HepG2 (cell line): ENCODE data around the gene TEF. TPM values are rescaled to one million over a fixed set of nuclear protein-coding genes. Genes with fewer than 3 reads are reported as not detected.
"Not testable (repeated sequence)": the region's sequence is repeated elsewhere in the genome, so short reads cannot be mapped to it uniquely, and the experiment has no call there.

ENCODE experiments used
- ATAC-seq: fragments of 200-7000 bp; cut with Tn5 transposase; 3 replicates; pipeline ENCODE4 v1.9.1; 2020; ENCODE audit warnings: mild to moderate bottlenecking, moderate library complexity
- BruUV-seq: library from RNA; stranded (reverse); fragments of 400-500 nt; replicated peaks from 2 replicates; lab custom pipeline; 2021; lab: Mats Ljungman, UMichigan
- CTCF ChIA-PET: fragments of 300-600 bp; formaldehyde crosslinking; extraction: SDS; loops from one replicate; lab custom pipeline; 2021; ENCODE audit warnings: low total read pairs, inconsistent platforms, low intra/inter-chr PET ratio; lab: Yijun Ruan, JAX
- POLR2A ChIA-PET: fragments of 350-600 bp; sonication (Branson Sonifier 250); formaldehyde crosslinking; loops from one replicate; lab custom pipeline; 2020; ENCODE audit warnings: antibody characterized with exemption, inconsistent platforms; lab: Yijun Ruan, JAX
- DNase-seq: peaks from one replicate; pipeline ENCODE4 v3.0.0-alpha.2; 2015; ENCODE audit warnings: low spot score
- FAIRE-seq: peaks from 3 replicates; lab custom pipeline; 2011; peaks lifted over from hg19 to GRCh38; lab: Jason Lieb, UNC
- H2AFZ ChIP-seq: one replicate; pipeline ENCODE4 v1.6.1; 2011; ENCODE audit warnings: low read length, inconsistent platforms
- H3K27ac ChIP-seq: fragments of 300-600 bp; 3 replicates; pipeline ENCODE4 v1.8.0; 2011; ENCODE audit warnings: mixed run types, mild to moderate bottlenecking, mixed read lengths, low read length, inconsistent platforms; ENCODE audit not compliant: insufficient read depth; ENCODE audit errors: extremely low read length
- H3K27me3 ChIP-seq, 2 experiments: fragments of 200-600 bp in 1 of 2; 2 replicates in 1 of 2; 3 replicates in 1 of 2; pipeline versions ENCODE4 v1.6.0 to v1.8.0; 2011; ENCODE audit warnings: low read length in 2 of 2, mild to moderate bottlenecking in 2 of 2, moderate library complexity in 2 of 2, inconsistent platforms in 1 of 2; ENCODE audit not compliant: insufficient read depth in 2 of 2, control insufficient read depth in 1 of 2
- H3K36me3 ChIP-seq, 2 experiments: fragments of 200-600 bp in 1 of 2; replicated peaks in 1 of 2; 2 replicates in 1 of 2; 3 replicates in 1 of 2; pipeline versions ENCODE4 v1.5.1 to v1.8.0; 2011; ENCODE audit warnings: low read length in 2 of 2, inconsistent platforms in 1 of 2; ENCODE audit not compliant: insufficient read depth in 2 of 2, control insufficient read depth in 1 of 2
- H3K4me1 ChIP-seq: 2 replicates; pipeline ENCODE4 v1.5.1; 2012; ENCODE audit warnings: low read length, inconsistent platforms; ENCODE audit not compliant: insufficient read depth
- H3K4me2 ChIP-seq: 2 replicates; pipeline ENCODE4 v1.6.0; 2011; ENCODE audit warnings: low read depth, low read length, inconsistent platforms
- H3K4me3 ChIP-seq, 3 experiments: fragments of 200-600 bp in 1 of 3; sonication (generic), shearing (Covaris generic) in 1 of 3; replicated peaks in 1 of 3; 2 replicates each; pipeline ENCODE4 v1.5.1; 2011 to 2016; ENCODE audit warnings: low read length in 3 of 3, inconsistent platforms in 2 of 3, low read depth in 2 of 3, mild to moderate bottlenecking in 2 of 3, control low read depth in 1 of 3, mixed read lengths in 1 of 3; ENCODE audit not compliant: insufficient read depth in 1 of 3
- H3K79me2 ChIP-seq: one replicate; pipeline ENCODE4 v1.6.1; 2011; ENCODE audit warnings: low read length, inconsistent platforms; ENCODE audit not compliant: insufficient read depth
- H3K9ac ChIP-seq: 2 replicates; pipeline ENCODE4 v1.6.0; 2011; ENCODE audit warnings: mild to moderate bottlenecking, low read depth, low read length, inconsistent platforms; ENCODE audit not compliant: insufficient read depth
- H3K9me3 ChIP-seq: 2 replicates; pipeline ENCODE4 v1.5.1; 2012; ENCODE audit warnings: mild to moderate bottlenecking, low read length
- H4K20me1 ChIP-seq: 2 replicates; pipeline ENCODE4 v1.6.0; 2011; ENCODE audit warnings: inconsistent platforms, mild to moderate bottlenecking, low read length, moderate library complexity; ENCODE audit not compliant: insufficient read depth
- CEBPG ChIP-seq: IDR thresholded peaks from 2 replicates; pipeline ENCODE4 v1.6.1; 2016
- HNRNPL ChIP-seq: fragments of 200-400 bp; formaldehyde crosslinking; IDR thresholded peaks from 2 replicates; pipeline ENCODE4 v1.6.1; 2017; ENCODE audit warnings: mild to moderate bottlenecking, low read depth, low read length
- POLR2G ChIP-seq: fragments of 200-400 bp; formaldehyde crosslinking; IDR thresholded peaks from 2 replicates; pipeline ENCODE4 v1.6.1; 2018; ENCODE audit warnings: mild to moderate bottlenecking, low read depth, low read length, moderate library complexity
- RBFOX2 ChIP-seq: fragments of 200-400 bp; formaldehyde crosslinking; IDR thresholded peaks from 2 replicates; pipeline ENCODE4 v1.6.1; 2017; ENCODE audit warnings: low read depth, mild to moderate bottlenecking, low read length
- SOX13 ChIP-seq, 3 experiments: fragments of 450-650 bp in 1 of 3; sonication (generic) in 1 of 3; formaldehyde crosslinking in 1 of 3; IDR thresholded peaks in 2 of 3; conservative IDR thresholded peaks in 1 of 3; 2 replicates each; pipeline versions ENCODE4 v1.5.0 to v1.6.1; 2016 to 2020; ENCODE audit warnings: antibody characterized with exemption in 1 of 3, mild to moderate bottlenecking in 1 of 3, missing compliant biosample characterization in 1 of 3, missing genetic modification reagents in 1 of 3, moderate library complexity in 1 of 3
- WGBS: methylation state at CpG from one replicate; pipeline ENCODE4 v1.1.6; 2017; ENCODE audit warnings: low lambda C conversion rate; 5-methylcytosine and 5-hydroxymethylcytosine counted together
- in situ Hi-C: cut with HindIII; loops from 2 replicates; pipeline ENCODE4 v1.10.0; 2017; ENCODE audit warnings: low pct_unique_long_range_greater_than_20kb; ENCODE audit not compliant: extremely low pct_ligation_motif_present
- intact Hi-C: fragments of 100-400 bp; cut with micrococcal nuclease; formaldehyde crosslinking; loops from one replicate; pipeline ENCODE4 v1.10.0; 2022; ENCODE audit not compliant: unreplicated experiment
- polyA plus RNA-seq, 8 experiments: library from polyadenylated mRNA; depleted of rRNA in 3 of 8; stranded (reverse) in 7 of 8; unstranded in 1 of 8; fragments of >200 nt; fragmentation: Illumina TruSeq in 4 of 8; extraction: Trizol in 4 of 8; gene quantifications; 2 replicates each; pipeline versions ENCODE4 v1.2.1 to v1.2.3, GENCODE V29; 2011 to 2016; ENCODE audit warnings: low read depth in 4 of 8, missing spikeins in 1 of 8, mixed read lengths in 1 of 8; ENCODE audit not compliant: insufficient read depth in 1 of 8
- total RNA-seq, 5 experiments: library from RNA; depleted of rRNA; stranded (reverse); fragments of >200 nt; fragmentation: Illumina TruSeq; extraction: Trizol; gene quantifications; 2 replicates each; pipeline ENCODE4 v1.2.3, GENCODE V29; 2016; ENCODE audit warnings: low read depth in 1 of 5

TEF gene
- total and polyA plus RNA-seq, 2 of the 13 experiments (the other 11 are each of a cell fraction or from before 2014, with no cell fraction given): 7.6 to 11.2 TPM

DNA sequence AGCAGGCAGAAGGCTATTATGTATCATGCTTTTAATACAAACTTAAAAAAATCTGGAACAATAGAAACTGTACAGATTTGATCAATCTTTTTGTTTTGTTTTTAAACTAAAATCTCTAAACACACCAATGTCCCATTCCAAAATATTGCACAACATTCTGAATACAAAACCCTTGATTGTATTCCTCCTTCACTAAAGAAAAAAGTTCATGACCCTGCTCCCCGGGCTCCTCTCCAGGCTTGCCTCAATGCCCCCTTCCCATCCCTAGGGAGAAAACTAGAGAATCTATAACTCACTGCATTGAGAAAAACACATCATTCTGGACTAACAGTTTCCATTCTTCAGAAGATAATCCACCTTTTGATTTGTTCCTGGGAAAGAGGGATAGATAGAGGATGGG lies 51.7 kb downstream of the TEF start:
- ATAC-seq; DNase-seq; H3K4me2 ChIP-seq; POLR2A ChIA-PET; H2AFZ ChIP-seq; H3K9me3 ChIP-seq; H3K4me3 ChIP-seq; H3K27ac ChIP-seq; H3K79me2 ChIP-seq; BruUV-seq; CTCF ChIA-PET; H3K27me3 ChIP-seq; H3K9ac ChIP-seq; in situ Hi-C loops; FAIRE-seq; intact Hi-C loops; TF ChIP-seq SOX13 (IDR thresholded peaks at IDR 0.05): not testable (repeated sequence)
- 0 out of 2 replicates have a peak, but pooled peaks have one; percentile 36 for TF ChIP-seq CEBPG
- 0 out of 4 replicates have a peak, but pooled peaks of 1 of the 2 experiments have one; percentile 23 for TF ChIP-seq SOX13 (CRISPR knock-in tag; conservative IDR thresholded peaks at IDR 0.05 in 1 of 2, IDR thresholded peaks at IDR 0.05 in 1 of 2)
- H4K20me1 ChIP-seq: peaks cover 19% of the 10 kb centered on the region
- WGBS: 64% methylated on average over 1 of the region's 1 CpG
- H3K36me3 ChIP-seq: peaks cover 13 to 33% of the 10 kb centered on the region in 2 experiments; a peak in 4 of 5 replicates
- H3K4me1 ChIP-seq: peaks cover 23% of the 10 kb centered on the region

DNA sequence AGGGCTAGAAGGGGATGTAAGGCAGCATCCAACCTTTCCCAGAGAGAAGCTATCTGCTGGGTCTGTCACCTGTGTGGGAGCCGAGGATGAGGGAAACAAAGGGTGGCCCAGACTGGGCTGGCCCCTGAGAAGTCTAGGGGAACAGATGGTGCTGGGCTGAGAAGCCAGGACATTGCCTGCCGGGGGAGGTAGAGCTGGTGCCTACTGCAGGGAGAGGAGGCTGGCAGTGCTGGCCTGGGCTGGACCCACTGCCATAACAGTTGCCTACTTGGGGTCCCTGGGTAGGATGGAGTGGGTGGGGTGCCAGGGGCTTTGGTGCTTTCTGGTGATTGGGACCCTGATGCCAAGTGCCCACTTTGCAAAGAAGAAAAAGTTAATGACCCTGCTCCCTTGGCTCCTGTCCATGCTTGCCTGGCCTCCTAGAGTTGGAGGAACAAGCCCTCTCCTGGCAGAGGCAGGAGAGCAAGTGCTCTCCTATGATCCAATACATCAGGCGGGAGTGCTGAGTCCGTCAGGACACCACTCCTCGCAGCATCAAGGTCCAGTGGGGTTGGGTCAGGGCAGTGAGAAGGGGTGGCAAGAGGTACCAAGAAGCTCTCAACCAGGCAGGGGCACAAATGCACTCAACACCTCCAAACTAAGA lies 52.7 kb downstream of the TEF start:
- Histone ChIP-seq H4K20me1 (peaks cover 23% of the 10 kb centered on the region), H3K4me1 (peaks cover 23% of the 10 kb centered on the region), H3K36me3 (peaks cover 15 to 39% of the 10 kb centered on the region in 2 experiments; a peak in 4 of 5 replicates)
- H3K9ac ChIP-seq, H3K4me3 ChIP-seq, H3K27me3 ChIP-seq, POLR2A ChIA-PET, H3K4me2 ChIP-seq, H2AFZ ChIP-seq, CTCF ChIA-PET, H3K27ac ChIP-seq, intact Hi-C loops, DNase-seq, H3K9me3 ChIP-seq, BruUV-seq, H3K79me2 ChIP-seq, in situ Hi-C loops, ATAC-seq, FAIRE-seq: not testable (repeated sequence)
- WGBS: 100% methylated on average over 2 of the region's 5 CpGs
- peak; percentile 51 for TF ChIP-seq RBFOX2
- 0 out of 2 replicates have a peak, but pooled peaks have one; percentile 20 for TF ChIP-seq HNRNPL
- 0 out of 2 replicates have a peak, but pooled peaks have one; percentile 28 for TF ChIP-seq POLR2G
